Stimulated activated CD8-positive, alpha-beta memory T cell treated with anti-CD3 and anti-CD28 coated beads, Interleukin-4, amount 100 ng/mL, for 48 hours (primary cell): Measurements from ENCODE around the gene AP3M1.

ENCODE experiments used
- DNase-seq: peaks from one replicate; pipeline ENCODE4 v3.0.0-alpha.2; 2020

The AP3M1 gene

DNA sequence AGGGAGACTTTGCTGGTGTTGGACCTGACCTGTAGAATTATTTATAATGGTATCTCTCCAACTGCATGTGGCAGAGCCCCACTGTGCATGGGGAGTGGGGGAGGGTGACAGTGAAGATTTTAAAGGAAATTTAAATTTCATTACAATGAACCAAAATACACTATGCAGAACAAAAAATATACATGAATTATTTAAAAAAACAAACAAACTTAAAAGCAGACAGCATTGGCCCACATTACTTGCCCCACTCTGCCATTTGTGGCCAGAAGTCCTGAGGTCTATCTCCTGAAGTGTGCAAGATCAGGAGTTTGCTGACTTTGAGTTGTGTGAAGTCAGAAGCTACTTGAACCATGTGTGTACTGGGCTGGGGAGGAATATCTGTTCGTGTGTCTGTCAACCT lies 40.5 kb downstream of the AP3M1 start:
- DNase-seq: no peak

DNA sequence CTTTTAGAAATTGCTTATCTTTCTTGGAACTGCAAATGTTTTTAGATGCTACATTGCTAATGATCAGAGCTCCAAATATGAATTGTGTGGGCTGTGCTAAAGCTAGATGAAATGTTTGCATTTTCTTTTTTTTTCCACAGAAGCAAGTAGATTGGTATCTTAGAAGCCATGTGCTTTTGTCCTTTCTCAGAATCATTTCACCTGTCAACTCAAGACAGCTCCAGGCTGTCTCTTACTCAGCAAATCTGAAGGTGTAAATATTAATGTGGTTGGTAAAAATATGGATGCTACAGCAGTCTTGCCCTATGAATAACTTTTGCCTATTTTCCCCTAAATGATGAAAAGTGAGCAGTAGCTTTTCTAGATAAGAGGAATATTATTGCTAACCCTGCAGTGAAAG lies 41.2 kb downstream of the AP3M1 start:
- no peak for DNase-seq

- DNase-seq: no peak
Measured at GRCh38 chr10:74107391-74107790, 43.2 kb downstream of the AP3M1 start.

- no peak for DNase-seq
Measured at GRCh38 chr10:74104996-74105395, 45.6 kb downstream of the AP3M1 start.

DNA sequence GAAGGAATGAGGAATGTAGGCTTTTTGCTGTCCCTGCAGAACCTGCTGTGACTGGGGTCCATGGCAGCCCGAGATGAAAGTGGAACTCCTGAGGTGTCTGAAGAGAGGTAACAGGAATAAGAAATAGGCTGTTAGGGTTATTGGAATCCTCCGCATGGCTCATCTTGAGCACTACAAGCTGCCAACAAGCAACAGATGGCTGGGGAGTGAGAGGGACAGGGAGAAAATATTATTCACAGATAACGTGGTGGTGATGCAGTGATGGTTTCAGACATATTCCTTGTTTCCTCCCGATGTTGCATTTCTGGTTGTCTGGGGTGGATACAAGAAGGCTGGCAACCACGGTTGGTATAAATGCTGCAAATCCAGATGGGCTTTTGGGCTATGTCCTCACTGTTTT lies 46.1 kb downstream of the AP3M1 start:
- DNase-seq: no peak

DNA sequence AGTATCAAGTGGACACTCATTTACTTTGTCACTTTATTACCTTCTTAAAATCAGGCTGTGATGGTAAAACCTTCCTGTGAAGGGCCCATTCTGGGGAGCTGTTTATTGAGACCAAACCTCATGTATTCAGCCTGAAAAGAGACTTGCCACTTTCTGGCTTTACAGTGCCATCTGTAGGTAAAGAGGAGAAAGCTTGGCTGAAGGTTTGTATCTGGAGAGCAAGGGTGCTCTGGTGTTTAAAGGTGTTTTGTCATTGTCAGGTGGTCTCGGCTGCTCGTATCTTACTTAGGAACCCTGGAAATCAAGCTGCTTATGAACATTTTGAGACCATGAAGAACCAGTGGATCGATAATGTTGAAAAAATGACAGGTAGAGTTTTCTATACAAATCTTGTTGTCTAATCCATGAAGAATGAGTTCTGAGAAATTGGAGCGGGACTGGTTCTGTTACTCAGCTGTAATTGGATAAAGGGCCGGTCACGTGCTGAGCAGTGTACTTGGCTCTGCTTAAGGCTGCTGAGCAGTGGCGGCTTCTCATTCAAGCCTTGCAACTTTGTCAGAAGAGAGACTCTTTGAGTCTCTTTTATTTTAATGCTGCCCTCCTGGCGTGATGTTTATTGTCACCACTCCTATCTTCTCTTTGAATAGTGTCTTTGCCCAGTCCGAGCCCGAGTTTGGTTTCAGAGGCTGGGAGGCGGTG lies 46.9 kb downstream of the AP3M1 start:
- no peak for DNase-seq

GRCh38 chr10:74099836-74100235 lies 50.8 kb downstream of the AP3M1 start:
- no peak for DNase-seq

- no peak for DNase-seq
Measured at GRCh38 chr10:74099420-74099819, 51.2 kb downstream of the AP3M1 start.

- DNase-seq: no peak
Measured at GRCh38 chr10:74097776-74098175, 52.9 kb downstream of the AP3M1 start.

DNA sequence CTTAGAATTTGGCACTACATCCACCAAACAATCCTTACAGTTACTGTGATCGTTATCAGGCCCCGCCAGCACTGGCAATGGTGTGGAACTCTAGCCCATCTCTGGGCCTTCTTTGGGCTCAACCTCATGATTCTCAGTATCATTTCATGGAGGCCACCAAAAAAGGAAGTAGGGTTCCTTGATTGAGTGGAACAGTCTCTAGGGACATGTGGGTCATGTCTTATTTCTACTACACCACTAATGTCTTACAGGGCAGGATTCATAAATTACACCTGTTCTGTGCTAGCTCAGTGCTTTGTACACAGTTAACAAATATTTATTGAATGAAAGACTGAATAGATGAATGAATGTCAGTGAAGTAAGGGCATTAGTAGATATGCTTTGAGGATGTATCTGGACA lies 53.9 kb downstream of the AP3M1 start:
- no peak for DNase-seq

GRCh38 chr10:74094231-74094630 lies 56.4 kb downstream of the AP3M1 start:
- no peak for DNase-seq

- DNase-seq: no peak
Measured at GRCh38 chr10:74093530-74094164, 57.0 kb downstream of the AP3M1 start.

GRCh38 chr10:74092372-74092771 lies 58.3 kb downstream of the AP3M1 start:
- DNase-seq: no peak

DNA sequence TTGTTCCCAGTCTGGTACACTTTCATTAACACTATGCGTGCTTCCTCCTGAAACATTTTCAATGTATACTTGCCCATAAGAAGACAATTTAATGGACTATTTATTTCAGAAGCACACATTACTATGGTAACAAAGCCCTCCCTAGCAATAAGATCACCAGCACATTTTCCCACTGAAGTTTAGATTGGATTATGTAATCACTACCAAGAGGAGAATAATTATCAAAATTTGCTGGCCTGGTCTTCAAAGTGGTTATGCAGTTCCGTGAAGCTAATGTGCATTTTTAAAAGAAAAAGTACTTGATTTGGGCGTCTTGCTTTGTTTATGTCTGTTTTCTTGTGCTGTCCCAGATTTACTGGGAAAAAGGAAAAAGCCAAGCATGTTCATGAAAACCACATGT lies 61.9 kb downstream of the AP3M1 start:
- no peak for DNase-seq

DNA sequence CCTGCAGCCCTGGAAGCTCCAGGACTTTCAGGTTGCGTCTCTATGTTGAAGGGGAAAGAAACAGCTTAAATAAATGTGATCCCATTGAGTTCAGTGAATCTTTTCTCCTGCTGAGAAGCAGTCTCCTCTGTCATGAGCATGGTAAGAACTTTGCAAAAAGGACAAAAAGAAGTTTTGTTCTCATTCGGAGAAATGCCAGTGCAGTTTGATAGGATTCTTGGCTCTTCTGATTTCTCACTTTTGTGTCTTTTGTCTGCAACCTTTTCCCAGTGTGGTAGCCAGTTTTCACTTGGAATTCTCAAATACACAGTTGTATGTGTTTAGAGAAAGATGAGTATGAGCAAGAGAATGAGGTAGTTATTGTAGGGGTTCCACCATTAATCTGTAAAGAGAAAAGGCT lies 64.3 kb downstream of the AP3M1 start:
- DNase-seq: no peak

DNA sequence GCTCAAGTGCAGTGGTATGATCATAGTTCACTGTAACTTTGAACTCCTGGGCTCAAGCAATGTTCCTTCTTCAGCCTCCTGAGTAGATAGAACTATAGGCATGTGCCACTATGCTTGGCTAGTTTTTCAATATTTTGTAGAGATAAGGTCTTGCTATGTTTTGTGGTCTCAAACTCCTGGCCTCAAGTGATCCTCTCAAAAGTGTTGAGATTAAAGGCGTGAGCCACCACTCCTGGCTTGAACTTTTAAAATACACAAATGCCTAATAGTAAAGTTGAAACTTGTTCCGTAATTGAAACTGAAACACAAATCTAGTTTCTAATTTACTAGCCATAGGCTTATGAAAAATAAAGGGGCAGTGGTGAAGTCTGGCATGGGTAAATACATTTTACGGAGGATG lies 65.7 kb downstream of the AP3M1 start:
- DNase-seq: no peak

- DNase-seq: no peak
Measured at GRCh38 chr10:74083304-74083703, 67.3 kb downstream of the AP3M1 start.

GRCh38 chr10:74081941-74082718 lies 68.5 kb downstream of the AP3M1 start:
- DNase-seq: no peak

DNA sequence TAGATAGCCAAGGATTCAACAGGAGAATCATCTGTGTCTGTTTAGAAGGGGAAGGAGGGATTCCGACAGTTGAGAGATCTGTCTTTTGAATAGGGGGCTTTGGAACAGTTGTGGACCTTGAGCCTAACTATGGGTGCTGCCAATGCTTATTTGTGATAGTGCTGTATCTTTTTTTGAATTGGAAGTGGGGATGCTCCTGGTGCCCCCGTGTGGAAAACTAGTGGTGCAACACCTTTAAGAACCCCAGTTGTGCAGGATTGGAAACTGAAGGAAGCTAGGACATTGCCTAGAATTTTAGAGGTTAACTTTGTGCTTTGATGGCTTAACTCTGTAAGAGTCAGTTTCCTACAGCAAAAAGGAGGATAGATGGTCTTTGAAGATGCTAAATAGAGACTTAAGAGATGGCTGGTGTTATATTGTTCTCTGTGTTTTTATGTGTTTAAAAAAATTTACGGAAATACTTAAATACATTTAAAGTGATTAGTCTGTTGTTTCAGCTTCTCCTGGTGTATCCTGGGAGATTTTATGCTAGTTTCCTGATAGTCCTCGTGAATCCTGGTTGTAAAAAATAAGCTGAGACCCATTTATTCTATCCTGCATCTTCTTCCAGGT lies 69.3 kb downstream of the AP3M1 start:
- peak; percentile 42 for DNase-seq

DNA sequence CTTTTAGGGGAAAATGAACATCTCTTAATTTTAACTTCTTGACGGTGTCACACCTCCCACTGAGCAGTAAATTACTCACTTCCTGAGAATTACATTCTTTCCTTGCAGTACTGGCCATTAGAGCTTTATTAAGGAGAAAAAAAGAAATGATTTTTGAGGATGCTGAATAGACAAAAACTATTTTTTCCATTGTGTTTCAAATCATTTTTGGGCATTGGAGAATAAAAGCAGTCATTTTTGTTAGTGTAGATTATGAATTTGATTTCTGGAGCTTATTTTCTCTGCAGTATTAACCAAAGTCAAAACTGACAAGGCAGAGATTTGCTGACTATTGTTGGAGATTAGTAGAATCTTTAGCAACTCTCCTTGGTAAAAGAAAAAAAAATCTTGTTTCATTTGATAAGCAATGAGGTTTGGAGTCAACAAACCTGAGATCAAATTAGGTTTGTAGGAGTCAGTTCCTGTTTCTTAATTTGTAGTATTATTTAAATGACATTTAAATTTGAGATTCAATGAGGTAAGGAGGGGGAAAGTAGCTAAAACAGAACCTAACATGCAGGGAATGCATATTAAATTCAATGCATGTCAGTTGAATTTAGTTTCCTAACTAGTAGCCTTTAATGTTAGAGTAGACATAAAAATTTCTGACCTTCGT lies 70.6 kb downstream of the AP3M1 start:
- DNase-seq: no peak

GRCh38 chr10:74079028-74079935 lies 71.3 kb downstream of the AP3M1 start:
- no peak for DNase-seq

DNA sequence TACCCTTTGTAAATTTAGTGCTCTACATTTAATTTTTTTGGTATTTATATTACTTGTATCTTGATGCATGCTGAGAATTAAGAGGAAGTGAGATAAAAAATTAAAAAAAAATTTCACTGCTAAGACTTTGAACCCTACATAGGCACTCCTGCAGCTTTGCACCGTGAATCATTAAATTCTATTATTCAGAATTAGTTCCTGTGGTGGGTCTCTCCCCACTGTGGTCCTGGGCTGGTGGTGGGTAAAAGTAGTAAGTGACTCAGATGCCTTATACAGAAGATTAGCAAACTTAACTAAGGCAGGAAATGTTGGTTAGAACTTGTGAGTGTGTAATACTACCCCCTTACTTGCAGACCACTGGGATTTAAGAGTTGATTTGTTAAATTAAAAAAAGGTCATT lies 72.6 kb downstream of the AP3M1 start:
- DNase-seq: peak; percentile 67
